OCI-LY3 (cell line): ENCODE measurements around the gene PSKH1.

ENCODE experiments used
- EZH2phosphoT487 ChIP-seq: fragments of 200-600 bp; shearing (Covaris generic); IDR thresholded peaks from 2 replicates; pipeline ENCODE4 v1.6.1; 2018; ENCODE audit warnings: antibody characterized with exemption, mixed run types, low read depth
- TF ChIP-seq, protein P1 (sequence below): fragments of 200-600, 300-600 bp; sonication (generic); IDR thresholded peaks from 2 replicates; pipeline ENCODE4 v1.5.1; 2014; ENCODE audit warnings: antibody characterized with exemption, low read length, low read depth

DNA sequence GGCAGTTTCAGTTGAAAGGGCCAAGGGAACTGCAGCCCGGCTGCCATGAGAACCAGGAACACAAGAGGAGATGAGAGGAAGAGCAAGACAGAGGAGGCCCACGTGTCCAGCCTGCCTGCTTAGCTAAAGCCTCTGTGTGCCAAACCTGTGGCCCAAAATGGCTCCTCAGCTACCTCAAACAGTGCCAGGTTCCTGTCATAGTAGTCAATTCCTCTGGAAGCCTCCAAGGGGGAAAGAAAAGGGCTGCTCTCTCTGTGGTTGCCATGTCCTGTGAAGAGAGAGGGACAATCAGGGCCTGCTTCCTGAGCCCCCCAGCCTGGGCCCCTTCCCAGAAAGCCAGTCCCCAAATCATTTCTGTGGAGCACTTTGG is 70.2 kb downstream of the PSKH1 start:
- TF ChIP-seq, protein P1, sequence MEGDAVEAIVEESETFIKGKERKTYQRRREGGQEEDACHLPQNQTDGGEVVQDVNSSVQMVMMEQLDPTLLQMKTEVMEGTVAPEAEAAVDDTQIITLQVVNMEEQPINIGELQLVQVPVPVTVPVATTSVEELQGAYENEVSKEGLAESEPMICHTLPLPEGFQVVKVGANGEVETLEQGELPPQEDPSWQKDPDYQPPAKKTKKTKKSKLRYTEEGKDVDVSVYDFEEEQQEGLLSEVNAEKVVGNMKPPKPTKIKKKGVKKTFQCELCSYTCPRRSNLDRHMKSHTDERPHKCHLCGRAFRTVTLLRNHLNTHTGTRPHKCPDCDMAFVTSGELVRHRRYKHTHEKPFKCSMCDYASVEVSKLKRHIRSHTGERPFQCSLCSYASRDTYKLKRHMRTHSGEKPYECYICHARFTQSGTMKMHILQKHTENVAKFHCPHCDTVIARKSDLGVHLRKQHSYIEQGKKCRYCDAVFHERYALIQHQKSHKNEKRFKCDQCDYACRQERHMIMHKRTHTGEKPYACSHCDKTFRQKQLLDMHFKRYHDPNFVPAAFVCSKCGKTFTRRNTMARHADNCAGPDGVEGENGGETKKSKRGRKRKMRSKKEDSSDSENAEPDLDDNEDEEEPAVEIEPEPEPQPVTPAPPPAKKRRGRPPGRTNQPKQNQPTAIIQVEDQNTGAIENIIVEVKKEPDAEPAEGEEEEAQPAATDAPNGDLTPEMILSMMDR = no peak
- no peak for TF ChIP-seq EZH2phosphoT487
